Measurements from ENCODE around the gene SEC11C.

Gene SEC11C

GRCh38 chr18:59145055-59145454 lies 5.4 kb downstream of the SEC11C start:
- peak; percentile 59 for DNase-seq

GRCh38 chr18:59148192-59148591 lies 8.5 kb downstream of the SEC11C start:
- DNase-seq = peak; percentile 86

DNA sequence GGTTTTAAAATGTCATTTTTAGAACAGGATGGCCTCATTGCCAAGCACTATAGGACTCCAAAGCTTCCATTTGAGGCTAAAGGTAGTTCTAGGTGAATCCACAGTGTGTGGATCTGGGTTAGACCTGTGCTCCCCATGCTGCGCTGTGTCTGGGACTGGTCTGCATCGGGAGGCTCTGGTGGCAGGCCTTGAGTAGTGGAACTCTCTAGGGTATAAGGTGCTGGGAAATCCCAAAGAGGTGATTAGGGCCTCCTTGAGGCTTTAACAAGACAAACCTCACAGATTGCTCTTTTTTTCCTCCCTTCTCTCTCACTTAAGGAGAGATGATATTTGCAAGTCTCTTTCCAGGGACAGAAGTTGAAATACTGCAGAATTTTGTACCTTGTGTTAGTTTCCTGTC lies 9.3 kb downstream of the SEC11C start:
- no peak for DNase-seq

- DNase-seq = no peak
These were observed 9.7 kb downstream of the SEC11C start for GRCh38 chr18:59149416-59149815.

DNA sequence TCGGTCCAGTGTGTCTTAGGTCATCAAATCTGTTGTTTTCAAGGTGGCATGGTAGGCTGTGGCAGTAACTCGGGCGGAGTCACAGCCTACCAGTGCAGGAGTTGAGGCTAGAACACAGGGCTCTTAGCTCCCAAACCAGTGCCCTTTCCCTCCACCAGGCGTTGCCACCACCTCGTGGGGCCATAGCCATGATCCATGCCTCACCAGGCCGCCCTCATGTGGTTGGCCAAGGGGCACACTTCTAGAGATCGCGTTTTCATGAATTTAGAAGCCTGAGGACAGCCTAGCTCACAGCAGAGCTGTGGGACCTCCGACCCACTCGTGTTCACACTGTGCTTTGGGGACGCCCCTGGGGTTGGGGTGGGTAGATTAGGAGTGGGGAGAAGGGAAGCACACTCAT lies 10.6 kb downstream of the SEC11C start:
- DNase-seq = no peak

DNA sequence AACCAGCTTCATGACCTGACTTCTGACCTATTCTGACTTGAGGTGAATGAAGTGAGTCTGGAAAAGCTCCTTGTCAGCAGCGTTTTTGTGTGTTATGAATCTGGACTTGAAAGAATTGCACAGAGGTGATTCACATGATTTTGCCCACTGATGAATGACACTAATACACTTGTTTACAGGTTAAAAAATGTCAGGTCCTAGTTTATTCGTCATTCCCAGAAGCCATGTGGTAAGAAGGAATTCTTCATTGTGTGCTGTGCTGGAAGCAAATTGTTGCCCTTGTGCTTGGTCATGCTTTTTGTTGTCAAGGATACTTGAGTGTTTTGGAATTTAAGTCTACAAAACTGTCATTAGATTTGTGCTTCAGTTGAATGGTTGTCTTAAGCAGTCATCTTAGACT lies 15.5 kb downstream of the SEC11C start:
- no peak for DNase-seq

DNA sequence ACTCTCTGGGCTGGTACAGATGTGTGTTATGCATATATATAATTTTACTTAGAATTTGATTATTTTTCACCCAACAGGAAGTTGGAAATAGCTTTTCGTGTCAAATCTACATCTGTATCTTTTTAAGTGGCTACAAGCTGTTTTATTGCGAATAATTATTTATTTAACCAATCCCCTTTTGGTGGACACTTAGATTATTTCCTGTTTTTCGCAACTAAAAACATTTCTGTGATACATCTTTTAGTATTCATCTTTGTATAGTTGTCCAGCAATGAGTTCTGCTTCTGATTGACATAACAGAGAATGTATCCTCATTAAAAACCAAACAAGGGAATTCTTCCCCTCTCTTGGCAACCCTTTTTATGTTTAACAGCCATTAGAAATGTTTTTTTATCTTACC lies 16.6 kb downstream of the SEC11C start:
- DNase-seq = no peak

- no peak for DNase-seq
These were observed 19.6 kb downstream of the SEC11C start for GRCh38 chr18:59159265-59159664.

- DNase-seq = no peak
These were observed 20.3 kb downstream of the SEC11C start for GRCh38 chr18:59159986-59160385.

DNA sequence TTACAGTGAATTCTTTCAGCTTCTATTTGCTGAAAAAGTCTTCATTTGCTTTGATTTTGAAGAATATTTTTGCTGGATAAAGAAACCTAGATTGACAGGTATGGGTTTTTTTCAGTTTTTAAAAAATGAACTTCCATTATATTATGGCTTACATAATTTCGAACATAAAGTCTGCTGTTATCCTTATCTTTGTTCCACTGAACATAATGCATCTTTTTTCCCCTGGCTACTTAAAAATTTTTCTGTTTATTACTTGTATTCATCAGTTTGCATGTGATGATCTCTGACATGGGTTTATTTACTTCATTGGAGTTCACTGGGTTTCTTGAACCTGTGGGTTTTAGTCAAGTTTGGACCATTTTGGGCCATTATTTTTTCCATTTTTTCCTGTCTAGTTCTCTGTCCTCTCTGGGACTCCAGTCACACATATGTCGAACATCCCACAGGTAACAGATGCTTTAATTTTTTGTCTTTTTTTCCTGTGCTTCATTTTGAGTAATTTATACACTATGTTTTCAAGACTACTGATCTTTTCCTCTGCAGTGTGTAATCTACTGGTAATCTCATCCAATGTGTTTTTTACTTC lies 33.1 kb downstream of the SEC11C start:
- no peak for DNase-seq

DNA sequence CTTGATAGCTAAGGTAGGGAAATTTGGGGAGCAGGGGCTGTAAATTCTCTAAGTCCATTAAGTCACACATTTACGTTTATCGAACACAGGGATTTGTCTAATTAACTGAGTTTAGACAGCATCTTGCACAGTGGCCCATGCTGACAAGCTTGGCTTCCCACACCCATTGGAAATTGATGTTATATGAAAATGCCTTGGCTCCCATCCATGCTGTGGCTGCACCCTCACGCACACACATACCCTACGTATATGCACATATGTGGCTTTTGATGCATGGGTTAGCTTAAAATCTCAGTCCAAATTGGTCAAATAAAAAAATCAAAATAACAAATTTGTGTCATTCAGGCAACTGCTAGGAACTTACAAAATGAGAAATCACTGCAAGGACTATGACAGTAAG lies 37.8 kb downstream of the SEC11C start:
- no peak for DNase-seq

- DNase-seq = no peak
These were observed 40.6 kb downstream of the SEC11C start for GRCh38 chr18:59180150-59180845.

GRCh38 chr18:59182673-59183072 lies 43.0 kb downstream of the SEC11C start:
- DNase-seq = no peak

DNA sequence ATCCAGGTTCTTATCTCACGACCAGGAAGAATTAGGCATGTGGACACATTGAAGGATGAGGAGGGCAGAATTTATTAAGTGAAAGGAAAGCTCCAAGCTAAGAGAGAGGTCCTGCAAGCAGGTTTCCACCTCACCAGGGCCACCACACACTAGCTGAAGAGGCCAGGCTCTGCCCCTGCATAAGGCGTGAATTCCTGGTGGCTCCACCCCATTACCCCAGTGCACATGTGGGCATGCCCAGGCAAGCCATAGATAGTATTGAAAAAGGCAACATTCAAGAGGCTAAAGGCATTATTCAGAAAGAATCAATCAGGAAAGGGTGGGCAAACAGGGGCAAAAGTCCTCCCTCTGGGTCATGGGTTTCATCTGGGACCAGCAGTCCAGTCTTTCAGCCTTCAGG lies 49.3 kb downstream of the SEC11C start:
- DNase-seq = no peak

GRCh38 chr18:59189746-59190145 lies 50.1 kb downstream of the SEC11C start:
- DNase-seq = no peak

DNA sequence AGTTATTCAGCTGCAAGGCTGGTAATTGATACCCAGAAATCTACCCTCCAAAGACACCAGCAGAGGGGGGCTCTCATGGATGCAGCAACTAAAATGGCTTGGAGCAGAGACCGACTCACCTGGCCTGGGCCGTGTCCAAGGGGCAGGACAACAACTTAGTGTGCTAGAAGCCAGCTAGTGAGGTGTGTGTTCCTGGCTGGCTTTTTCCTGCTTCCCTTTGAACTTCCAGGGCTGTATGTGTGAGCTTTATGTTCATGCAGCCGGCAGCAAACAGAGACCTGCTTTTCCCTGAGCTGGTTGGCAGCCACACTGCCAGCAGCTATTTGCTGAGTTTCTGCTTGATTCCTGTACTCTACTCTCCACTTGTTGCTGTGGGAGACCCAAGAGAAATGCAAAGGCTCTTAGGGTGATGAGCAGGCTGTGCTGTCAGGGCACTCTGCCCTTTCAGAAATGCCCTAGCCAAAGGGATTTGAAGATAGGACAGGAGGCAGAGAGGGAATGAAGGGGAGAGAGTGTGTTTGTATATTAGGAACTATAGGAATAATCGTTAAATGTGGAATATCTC lies 56.6 kb downstream of the SEC11C start:
- DNase-seq = no peak

DNA sequence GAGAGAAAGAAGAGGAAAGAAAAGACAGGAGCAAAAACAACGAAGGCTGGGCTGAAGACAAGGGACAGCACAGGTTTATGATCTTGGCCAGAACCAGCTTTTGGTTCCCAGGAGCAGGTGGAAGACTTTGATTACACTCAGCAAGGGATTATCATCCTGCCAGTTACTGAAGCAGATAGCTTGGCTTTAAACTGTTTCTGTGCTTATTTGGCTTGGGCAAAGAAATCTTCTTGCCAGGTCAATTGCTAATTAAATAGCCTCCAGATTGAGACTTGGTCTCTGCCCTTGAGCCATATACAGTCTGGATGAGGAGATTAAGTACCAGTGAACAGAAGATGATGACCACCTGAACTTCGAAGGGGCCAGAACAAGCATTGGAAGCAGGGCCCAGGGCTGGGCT lies 58.0 kb downstream of the SEC11C start:
- no peak for DNase-seq

DNA sequence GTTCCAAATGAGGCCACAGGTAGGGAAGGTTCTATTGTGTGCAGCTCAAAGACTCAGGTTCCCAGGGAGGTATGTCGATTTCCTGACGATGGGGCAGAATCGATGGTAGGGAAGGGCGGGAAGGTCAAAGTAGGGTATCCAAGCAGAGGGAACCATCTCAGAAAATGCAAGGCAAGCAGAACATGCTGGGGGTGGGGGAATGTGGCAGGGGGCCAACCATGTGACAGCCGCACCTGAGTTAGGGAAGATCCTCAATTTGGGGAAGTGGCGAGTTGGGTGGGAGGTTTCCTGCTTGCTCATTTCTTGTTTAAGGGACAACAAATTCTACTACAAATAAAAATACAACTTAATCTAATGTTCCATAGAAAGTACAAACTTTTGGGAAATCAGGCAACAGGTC lies 58.5 kb downstream of the SEC11C start:
- no peak for DNase-seq

DNA sequence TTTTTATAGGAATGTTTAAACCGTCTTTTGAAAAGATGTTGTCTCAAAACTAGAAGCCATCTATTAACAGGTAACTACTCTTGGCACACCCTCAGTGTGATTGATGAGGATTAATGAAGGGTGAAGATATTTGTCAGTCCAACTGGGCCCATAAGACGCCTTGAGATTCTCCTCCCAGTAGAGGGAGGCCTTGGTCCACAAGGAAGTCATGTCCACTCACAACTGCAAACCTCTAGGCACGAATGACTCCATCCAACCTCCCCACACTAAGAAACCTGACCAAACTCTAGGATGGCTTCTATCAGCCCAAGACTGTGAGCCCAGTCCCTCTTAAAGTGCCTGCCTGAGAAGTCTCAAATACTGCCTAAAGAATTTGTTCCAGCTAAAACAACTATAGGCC lies 61.1 kb downstream of the SEC11C start:
- no peak for DNase-seq

DNA sequence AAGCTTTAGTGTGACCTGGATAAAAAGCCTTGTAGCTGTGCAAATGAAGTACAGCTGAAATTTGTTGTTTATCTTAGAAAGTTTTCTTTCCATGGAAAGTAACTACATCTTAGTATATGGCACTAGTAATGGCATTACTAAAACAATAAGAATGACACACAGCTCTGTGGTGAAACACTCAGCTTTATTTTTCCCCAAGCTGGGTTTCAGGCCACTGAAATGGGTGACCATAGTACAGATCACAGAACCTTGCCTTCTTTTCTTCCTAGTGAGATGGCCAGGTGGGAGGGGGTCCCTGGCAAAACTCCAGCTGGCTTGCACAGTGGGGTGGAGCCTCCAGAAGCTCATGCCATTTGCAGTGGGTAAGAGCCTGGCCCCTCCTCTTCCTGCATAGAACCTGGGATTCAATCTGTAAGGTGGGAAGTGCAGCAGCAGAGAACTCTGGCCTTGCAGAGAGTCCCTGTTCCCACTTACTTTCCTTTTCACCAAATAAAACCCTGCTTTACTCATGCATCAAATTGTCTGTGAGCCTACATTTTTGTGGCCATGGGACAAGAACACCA lies 62.7 kb downstream of the SEC11C start:
- no peak for DNase-seq

DNA sequence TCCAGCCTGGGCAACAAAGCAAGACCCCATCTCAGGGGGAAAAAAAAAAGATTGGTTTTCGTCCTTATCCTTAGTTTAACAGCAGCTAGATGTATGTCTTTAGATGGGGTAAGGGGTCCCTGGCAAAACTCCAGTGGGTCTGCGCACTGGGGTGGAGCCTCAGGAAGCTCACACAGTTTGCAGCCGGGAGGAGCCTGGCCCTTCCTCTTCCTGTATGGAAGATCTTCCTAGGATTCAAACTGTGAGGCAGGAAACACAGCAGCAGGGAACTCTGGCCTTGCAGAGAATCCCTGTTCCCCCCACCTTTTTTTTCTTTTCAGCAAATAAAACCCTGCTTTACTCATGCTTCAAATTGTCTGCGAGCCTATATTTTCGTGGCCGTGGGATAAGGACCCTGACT lies 67.8 kb downstream of the SEC11C start:
- no peak for DNase-seq

Measured in NCI-H1105 (cell line).